Esophagus mucosa (tissue), 1 donor: Measurements from ENCODE around the gene VSX1. TPM values are rescaled to one million over a fixed set of nuclear protein-coding genes. Genes with fewer than 3 reads are reported as not detected.
A peak's percentile ranks its signal among the peaks of the same experiment; 100 is the strongest.

Source experiments
- ATAC-seq: fragments of 200-7000 bp; cut with Tn5 transposase; one replicate; pipeline ENCODE4 v1.9.1; 2020
- total RNA-seq: library from RNA; stranded (reverse); gene quantifications from one replicate; pipeline ENCODE4 v1.2.4, GENCODE V29; 2023
- donor health status: DM: yes; HTN: yes; CAD: no.

VSX1 gene
- total RNA-seq = not detected

- no peak for ATAC-seq
These were observed at the start of gene VSX1 for GRCh38 chr20:25081730-25082497. TSS of gene VSX1 (minus strand) at chr20:25082141. CDS start at chr20:25082096, 45 bp downstream.

- no peak for ATAC-seq
These were observed 48.0 kb upstream of the VSX1 start for GRCh38 chr20:25129908-25130307.

- ATAC-seq = no peak
These were observed 47.5 kb upstream of the VSX1 start for GRCh38 chr20:25129428-25129827.

- ATAC-seq = no peak
These were observed 46.7 kb upstream of the VSX1 start for GRCh38 chr20:25128649-25129048.

GRCh38 chr20:25127761-25128537 is 46.0 kb upstream of the VSX1 start:
- ATAC-seq = no peak

- no peak for ATAC-seq
These were observed 44.5 kb upstream of the VSX1 start for GRCh38 chr20:25126204-25127029.

- no peak for ATAC-seq
These were observed 43.7 kb upstream of the VSX1 start for GRCh38 chr20:25125636-25126035.

GRCh38 chr20:25120920-25121319 is 39.0 kb upstream of the VSX1 start:
- ATAC-seq = no peak

- ATAC-seq = no peak
These were observed 38.5 kb upstream of the VSX1 start for GRCh38 chr20:25120457-25120856.

- no peak for ATAC-seq
These were observed 36.6 kb upstream of the VSX1 start for GRCh38 chr20:25118529-25118928.

- ATAC-seq = no peak
These were observed 36.0 kb upstream of the VSX1 start for GRCh38 chr20:25117990-25118389.

- no peak for ATAC-seq
These were observed 35.0 kb upstream of the VSX1 start for GRCh38 chr20:25116739-25117458.

- no peak for ATAC-seq
These were observed 21.6 kb upstream of the VSX1 start for GRCh38 chr20:25103526-25103925.

- ATAC-seq = no peak
These were observed 19.0 kb upstream of the VSX1 start for GRCh38 chr20:25100914-25101313.

- no peak for ATAC-seq
These were observed 17.7 kb upstream of the VSX1 start for GRCh38 chr20:25099601-25100140.

- ATAC-seq = no peak
These were observed 15.6 kb upstream of the VSX1 start for GRCh38 chr20:25097498-25097897.

- peak; percentile 41 for ATAC-seq
These were observed 8.8 kb upstream of the VSX1 start for GRCh38 chr20:25090492-25091429.

- no peak for ATAC-seq
These were observed 7.7 kb upstream of the VSX1 start for GRCh38 chr20:25089662-25090061.

GRCh38 chr20:25089096-25089495 is 7.2 kb upstream of the VSX1 start:
- ATAC-seq = no peak

GRCh38 chr20:25088267-25088666 is 6.3 kb upstream of the VSX1 start:
- no peak for ATAC-seq
